ENCODE data around the gene UQCRHL.

The UQCRHL gene

GRCh38 chr1:15771836-15772515 lies 35.5 kb downstream of the UQCRHL start:
- no peak overlapping the region for H2AFZ ChIP-seq (ENCODE audit: low read depth, low read length)
- ATAC-seq (ENCODE audit: insufficient read depth, low read depth) (no peak), DNase-seq (no peak)
- H3K27ac ChIP-seq (ENCODE audit: low read length), result no peak overlapping the region
- H3K9me3 ChIP-seq (ENCODE audit: insufficient read depth, low read length, severe bottlenecking), result no peaks in the 10 kb centered on the region
- no peak overlapping the region for H3K4me2 ChIP-seq (ENCODE audit: insufficient read depth, low read length)
- no peaks in the 10 kb centered on the region for H3K4me1 ChIP-seq (ENCODE audit: insufficient read depth, low read length)
- no peaks in the 10 kb centered on the region for H3K27me3 ChIP-seq (ENCODE audit: insufficient read depth, low read length, poor library complexity)
- no peaks in the 10 kb centered on the region for H4K20me1 ChIP-seq (ENCODE audit: insufficient read depth, low read length)
- H3K36me3 ChIP-seq (ENCODE audit: insufficient read depth, low read length), result no peaks in the 10 kb centered on the region
- H3K4me3 ChIP-seq (ENCODE audit: low read depth in 1 of 2, low read length in 2 of 2), result no peak overlapping the region
- no peak for TF ChIP-seq EZH2 (IDR thresholded peaks at IDR 0.05; ENCODE audit: borderline replicate concordance, low read depth, low read length, severe bottlenecking)
- TF ChIP-seq CTCF (IDR thresholded peaks at IDR 0.05; ENCODE audit: borderline replicate concordance, extremely low read depth, low read length, poor library complexity, severe bottlenecking), result no peak
- H3K79me2 ChIP-seq (ENCODE audit: insufficient read depth, low read length), result no peaks in the 10 kb centered on the region
- no peak overlapping the region for H3K9ac ChIP-seq (ENCODE audit: low read depth, low read length)

GRCh38 chr1:15770313-15770962 lies 37.0 kb downstream of the UQCRHL start:
- Histone ChIP-seq H3K9me3 (ENCODE audit: insufficient read depth, low read length, severe bottlenecking) (no peaks in the 10 kb centered on the region), H3K27ac (ENCODE audit: low read length) (no peak overlapping the region), H2AFZ (ENCODE audit: low read depth, low read length) (no peak overlapping the region), H3K4me2 (ENCODE audit: insufficient read depth, low read length) (no peak overlapping the region), H3K9ac (ENCODE audit: low read depth, low read length) (no peak overlapping the region), H4K20me1 (ENCODE audit: insufficient read depth, low read length) (no peaks in the 10 kb centered on the region), H3K27me3 (ENCODE audit: insufficient read depth, low read length, poor library complexity) (no peaks in the 10 kb centered on the region), H3K36me3 (ENCODE audit: insufficient read depth, low read length) (no peaks in the 10 kb centered on the region), H3K4me3 (ENCODE audit: low read depth in 1 of 2, low read length in 2 of 2) (no peak overlapping the region), H3K4me1 (ENCODE audit: insufficient read depth, low read length) (no peaks in the 10 kb centered on the region), H3K79me2 (ENCODE audit: insufficient read depth, low read length) (no peaks in the 10 kb centered on the region)
- no peak for TF ChIP-seq EZH2 (IDR thresholded peaks at IDR 0.05; ENCODE audit: borderline replicate concordance, low read depth, low read length, severe bottlenecking)
- TF ChIP-seq CTCF (IDR thresholded peaks at IDR 0.05; ENCODE audit: borderline replicate concordance, extremely low read depth, low read length, poor library complexity, severe bottlenecking), result no peak
- no peak for DNase-seq
- no peak for ATAC-seq (ENCODE audit: insufficient read depth, low read depth)

GRCh38 chr1:15768388-15768787 lies 39.1 kb downstream of the UQCRHL start:
- no peak for TF ChIP-seq EZH2 (IDR thresholded peaks at IDR 0.05; ENCODE audit: borderline replicate concordance, low read depth, low read length, severe bottlenecking)
- TF ChIP-seq CTCF (IDR thresholded peaks at IDR 0.05; ENCODE audit: borderline replicate concordance, extremely low read depth, low read length, poor library complexity, severe bottlenecking), result no peak
- no peaks in the 10 kb centered on the region for H4K20me1 ChIP-seq (ENCODE audit: insufficient read depth, low read length)
- no peaks in the 10 kb centered on the region for H3K4me1 ChIP-seq (ENCODE audit: insufficient read depth, low read length)
- H3K27ac ChIP-seq (ENCODE audit: low read length), result no peak overlapping the region
- H3K4me2 ChIP-seq (ENCODE audit: insufficient read depth, low read length), result no peak overlapping the region
- no peaks in the 10 kb centered on the region for H3K36me3 ChIP-seq (ENCODE audit: insufficient read depth, low read length)
- ATAC-seq (ENCODE audit: insufficient read depth, low read depth), result no peak
- H3K4me3 ChIP-seq (ENCODE audit: low read depth in 1 of 2, low read length in 2 of 2), result no peak overlapping the region
- no peaks in the 10 kb centered on the region for H3K27me3 ChIP-seq (ENCODE audit: insufficient read depth, low read length, poor library complexity)
- H3K9me3 ChIP-seq (ENCODE audit: insufficient read depth, low read length, severe bottlenecking), result no peaks in the 10 kb centered on the region
- no peak for DNase-seq
- no peak overlapping the region for H2AFZ ChIP-seq (ENCODE audit: low read depth, low read length)
- no peak overlapping the region for H3K9ac ChIP-seq (ENCODE audit: low read depth, low read length)
- no peaks in the 10 kb centered on the region for H3K79me2 ChIP-seq (ENCODE audit: insufficient read depth, low read length)

Measured in DND-41 (cell line).